Medulla oblongata (tissue), 1 donor: ENCODE measurements around the gene NINJ1.

Source experiments
- DNase-seq: peaks from one replicate; pipeline ENCODE4 v3.0.0-alpha.2; 2015; ENCODE audit errors: extremely low spot score

Gene NINJ1

DNA sequence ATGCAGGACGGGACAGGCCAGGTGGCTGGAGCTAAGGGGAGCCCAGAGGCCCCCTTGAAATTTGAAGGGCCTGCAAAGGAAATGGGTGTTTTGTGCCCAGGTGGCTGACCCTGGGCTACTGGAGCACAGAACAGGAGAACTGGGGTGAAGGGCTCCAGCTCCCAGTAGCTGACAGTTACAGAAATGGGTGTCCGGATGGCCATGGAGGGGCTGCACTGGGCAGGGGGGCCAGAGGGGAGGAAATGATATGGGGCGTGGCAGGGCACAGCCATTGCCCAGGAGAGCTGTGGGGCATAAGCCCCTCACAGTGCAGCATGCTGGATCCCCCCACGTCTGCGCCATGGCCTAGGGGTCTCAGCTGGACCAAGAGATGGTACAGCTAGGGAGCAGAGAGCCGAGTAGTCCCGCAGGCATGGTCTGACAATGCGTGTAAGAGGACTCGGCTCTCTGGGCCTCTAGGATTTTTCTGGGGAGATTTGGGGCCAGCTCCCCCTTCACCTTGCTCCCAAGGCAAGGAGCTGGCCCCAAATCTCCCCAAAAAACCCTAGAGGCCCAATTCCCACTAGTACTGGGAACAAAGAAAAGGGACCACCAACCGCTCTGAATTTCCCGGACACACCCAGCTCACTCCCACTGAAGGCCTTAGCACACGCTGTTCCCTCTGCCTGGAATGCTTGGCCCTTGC is 45.9 kb downstream of the NINJ1 start:
- DNase-seq, result no peak

DNA sequence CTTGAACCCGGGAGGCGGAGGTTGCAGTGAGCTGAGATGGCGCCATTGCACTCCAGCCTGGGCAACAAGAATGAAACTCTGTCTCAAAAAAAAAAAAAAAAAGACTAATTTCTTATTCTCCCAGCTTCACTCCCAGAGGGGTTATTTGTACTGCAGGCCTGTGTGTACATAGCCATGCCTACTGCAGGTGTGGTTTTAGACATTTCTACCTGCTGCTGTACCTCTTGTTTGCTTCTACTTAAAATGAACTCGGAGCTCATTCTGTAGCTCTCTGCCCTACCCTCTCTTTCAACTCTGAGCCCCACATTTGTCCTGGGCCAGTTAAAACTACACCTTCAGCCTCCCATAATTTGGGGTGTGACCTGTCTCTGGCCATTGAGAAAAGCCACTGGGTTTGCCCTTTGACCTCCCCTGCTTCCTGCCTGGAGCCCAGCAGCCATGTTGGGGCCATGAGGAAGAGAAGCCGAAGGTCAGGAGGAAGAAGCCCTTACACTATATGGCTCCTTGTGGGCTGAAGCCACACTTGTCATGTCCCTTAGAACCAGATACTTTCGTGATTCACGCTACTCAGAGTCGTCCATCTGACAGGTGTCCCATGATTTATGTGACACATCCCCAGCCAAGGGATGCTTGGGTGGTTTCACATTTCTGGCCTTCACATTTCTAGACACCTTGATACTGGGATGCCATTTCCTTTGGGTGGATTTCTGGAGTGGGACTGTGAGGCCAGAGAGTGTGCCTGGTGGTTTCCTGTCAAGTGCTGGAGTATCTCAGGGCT is 47.4 kb downstream of the NINJ1 start:
- DNase-seq, result no peak

DNA sequence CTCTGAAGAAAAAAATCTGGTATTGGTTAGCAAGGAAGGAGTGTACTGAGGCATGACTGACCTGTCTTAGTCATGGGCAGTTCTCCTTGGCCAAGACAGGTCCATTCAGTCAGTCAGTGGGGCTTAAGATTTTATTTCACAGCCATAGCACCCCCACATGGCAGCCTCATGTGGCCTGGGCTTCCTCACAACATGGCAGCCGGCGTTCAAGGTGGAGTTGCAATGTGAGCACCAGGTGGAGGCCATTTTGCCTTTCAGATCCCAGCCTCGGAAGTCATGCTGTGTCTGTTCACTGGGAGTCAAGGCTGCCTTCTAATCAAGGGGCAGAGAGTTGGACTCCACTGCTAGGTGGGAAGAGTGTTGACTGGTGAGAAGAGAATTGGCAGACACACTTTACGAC is 48.4 kb downstream of the NINJ1 start:
- DNase-seq, result no peak

DNA sequence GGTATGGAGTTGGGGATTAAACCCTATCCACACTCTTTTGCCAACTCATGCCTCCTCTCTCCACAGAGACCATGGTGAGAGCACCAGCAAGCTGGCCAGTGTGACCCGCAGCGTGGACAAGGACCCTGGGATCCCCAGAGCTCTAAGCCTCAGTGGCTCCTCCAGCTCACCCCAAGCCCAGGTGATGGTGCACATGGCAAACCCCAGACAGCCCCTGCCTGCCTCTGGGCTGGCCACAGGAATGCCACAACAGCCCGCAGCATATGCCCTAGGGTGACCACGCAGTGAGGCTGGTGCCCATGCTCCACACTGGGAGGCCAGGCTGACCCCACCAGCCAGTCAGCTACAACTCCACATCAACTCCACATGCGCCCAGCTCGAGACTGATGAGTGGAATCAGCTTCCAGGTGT is 49.6 kb downstream of the NINJ1 start:
- no peak for DNase-seq

DNA sequence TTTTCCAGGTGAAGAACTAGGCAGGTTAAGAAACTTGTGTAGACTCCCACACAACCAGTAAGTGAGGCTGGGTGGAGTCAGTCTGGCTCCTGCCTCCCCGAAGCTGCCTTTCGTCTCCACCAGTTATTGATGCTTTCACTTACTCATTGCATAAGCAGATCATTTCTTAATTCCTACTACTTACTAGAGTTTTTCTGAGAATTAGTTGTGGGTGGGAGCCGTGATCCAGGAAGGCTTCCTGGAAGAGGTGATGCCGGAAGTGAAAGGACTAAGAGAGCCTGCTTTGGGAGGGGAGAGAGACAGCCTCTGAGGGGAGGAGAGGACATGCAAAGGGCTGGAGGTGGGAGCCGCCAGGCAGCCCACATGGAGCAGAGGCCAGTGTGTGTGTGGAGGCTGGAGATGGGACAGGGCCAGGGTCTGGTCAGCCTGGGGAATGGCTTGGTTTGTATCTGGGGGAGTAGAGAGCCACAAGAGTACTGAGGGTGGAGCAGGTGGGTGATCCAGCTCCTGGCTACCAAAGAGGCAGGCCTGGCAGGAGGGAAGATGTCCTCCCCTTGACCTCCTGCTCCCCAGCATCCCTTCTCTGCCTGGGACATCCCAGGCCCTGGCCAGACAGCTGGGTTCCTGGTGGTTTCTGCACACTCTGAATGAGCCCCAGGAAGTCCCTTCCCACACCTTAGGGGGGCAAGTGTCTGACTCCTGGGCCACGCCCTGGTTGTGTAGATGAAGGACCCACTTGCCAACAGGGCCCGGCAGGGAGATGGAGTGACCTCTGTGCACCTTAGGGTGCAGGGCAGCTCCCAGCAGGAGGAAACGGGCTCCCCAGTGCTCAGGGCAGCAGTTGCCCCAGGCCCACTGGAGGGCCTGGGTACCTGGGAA is 50.2 kb downstream of the NINJ1 start:
- no peak for DNase-seq

DNA sequence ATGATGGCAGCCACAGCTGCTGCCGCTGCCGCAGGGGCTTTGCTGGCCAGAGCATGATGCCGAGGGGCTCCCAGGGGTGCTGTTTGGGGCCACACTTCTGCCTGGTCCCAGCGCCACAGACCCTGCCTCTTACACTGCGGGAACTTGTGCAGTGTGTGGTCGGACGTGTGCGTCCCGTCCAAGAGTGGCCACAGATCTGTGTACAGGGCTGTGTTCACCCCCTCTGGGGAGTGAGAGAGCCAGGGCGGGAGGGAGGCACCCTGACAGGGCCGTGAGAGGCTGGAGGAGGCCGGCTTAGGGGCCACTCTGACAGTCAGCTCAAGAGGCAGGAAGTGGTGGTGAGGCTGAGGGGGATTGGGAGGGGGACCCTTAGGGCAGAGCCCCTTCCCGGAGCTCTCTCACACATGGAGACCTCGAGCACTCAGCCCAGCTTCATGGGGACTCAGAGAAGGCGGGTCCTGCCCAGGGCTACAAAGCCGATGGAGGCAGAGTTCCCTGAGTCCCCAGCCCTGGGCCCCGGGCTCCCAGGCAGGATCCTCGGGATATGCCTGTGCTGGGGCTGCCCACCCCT is 51.1 kb downstream of the NINJ1 start:
- DNase-seq, result no peak

DNA sequence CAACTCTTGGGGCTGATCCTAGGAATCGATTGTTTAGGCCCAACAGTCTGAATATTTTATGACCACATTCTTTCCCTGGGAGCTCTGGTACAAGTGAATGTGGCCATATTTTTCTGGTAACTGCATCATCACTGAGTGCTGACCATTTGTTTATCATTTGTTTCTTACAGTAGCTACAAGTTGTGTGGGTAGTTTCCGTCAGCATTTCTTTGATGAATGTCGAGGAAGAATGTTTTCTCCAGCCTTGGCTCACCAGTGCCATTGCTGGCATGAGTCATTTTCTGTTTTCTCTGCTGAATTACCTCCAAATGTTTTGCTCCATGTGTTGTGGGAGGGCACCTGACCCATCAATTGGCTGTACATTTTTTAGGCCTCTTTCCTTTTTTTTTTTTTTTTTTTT is 52.1 kb downstream of the NINJ1 start:
- DNase-seq, result no peak

DNA sequence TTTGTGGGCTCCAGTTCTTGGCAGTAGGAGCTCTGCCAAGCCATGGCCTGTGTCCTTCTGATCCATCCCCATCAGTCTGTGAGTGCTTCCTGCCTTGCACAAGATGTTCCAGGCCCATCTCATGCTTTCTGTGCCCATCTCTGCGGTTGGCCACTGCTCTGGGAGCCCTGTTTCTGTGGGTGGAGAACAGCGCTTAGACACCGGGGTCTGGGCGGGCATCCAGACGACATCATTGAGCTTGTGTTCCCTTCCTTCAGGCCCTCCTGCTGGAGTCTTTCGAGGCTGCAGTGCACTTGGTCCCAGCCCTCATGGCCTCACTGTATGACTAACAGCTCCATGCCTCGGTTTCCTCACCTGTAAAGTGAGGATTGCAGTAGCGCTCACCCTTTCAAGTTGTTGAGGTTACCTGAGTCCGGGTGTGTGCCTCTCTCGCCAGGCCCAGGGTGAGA is 52.9 kb downstream of the NINJ1 start:
- peak; percentile 49 for DNase-seq

DNA sequence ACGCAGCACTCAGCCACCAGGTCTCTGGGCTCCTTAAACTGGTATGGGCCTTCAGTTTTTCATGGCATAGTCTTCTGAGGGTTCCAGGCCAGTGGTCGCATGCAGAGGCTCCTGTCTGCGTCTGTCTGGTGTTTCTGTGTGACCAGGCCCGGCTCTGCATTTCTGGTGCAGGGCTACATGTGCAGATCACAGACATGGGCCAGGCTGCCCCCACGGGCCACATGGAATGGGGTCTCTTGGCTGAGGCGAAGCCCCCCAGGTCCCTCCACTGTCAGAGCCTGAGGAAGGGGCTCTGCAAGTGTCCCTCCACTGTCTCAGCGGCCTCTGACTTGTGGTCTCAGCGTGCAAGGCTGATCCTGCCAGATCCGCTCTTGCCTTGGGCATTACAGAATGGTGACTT is 53.6 kb downstream of the NINJ1 start:
- no peak for DNase-seq

DNA sequence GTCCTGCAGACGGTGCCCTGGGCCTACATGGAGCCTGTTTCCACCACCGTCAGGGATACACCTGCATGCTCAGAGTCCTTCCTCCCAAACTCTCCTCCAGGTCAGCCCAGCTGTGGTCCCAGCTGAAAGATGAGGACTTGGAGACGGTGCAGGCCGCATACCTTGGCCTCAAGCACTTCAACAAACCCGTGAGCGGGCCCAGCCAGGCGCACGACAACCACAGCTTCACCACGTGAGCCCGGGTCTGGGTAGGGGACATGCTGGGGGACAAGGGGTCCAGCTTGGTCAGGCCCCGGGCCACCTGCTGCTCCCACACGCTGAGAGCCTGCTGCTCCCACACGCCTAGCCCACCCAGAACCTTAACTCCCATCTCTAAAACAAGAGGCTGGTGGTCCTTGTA is 54.7 kb downstream of the NINJ1 start:
- no peak for DNase-seq

DNA sequence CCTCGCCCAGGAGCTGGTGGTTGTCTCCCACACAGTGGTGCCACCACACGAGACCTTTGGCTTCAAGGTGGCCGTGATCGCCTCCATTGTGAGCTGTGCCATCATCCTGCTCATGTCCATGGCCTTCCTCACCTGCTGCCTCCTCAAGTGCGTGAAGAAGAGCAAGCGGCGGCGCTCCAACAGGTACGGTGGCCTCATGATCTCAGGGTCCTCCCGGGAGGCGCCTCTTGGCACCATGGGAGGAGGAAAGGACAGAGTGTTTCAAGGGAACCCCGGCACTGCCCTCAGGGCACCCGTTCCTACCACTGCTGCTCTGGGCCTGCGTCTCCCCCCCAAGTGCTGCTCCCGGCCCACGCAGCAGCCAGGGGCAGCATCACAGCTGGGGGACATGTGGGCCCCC is 56.2 kb downstream of the NINJ1 start:
- DNase-seq, result no peak

DNA sequence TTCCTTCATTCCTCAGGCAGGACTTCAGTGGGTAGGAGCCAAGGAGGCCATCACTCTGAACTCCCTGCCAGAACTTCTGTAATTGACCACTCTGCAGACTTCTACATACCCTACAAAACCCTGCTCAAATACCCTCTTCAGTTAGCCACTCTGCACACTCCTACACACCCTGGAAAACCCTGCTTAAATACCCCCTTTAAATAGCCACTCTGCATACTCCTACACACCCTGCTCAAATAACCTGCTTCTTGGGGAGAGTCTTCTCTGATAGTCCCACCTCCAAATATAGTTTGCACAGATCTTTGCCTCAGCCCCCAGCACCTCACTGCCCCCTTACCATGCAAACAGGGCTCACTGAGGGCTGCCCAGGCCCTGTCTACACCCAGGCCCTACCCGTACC is 56.7 kb downstream of the NINJ1 start:
- no peak for DNase-seq

DNA sequence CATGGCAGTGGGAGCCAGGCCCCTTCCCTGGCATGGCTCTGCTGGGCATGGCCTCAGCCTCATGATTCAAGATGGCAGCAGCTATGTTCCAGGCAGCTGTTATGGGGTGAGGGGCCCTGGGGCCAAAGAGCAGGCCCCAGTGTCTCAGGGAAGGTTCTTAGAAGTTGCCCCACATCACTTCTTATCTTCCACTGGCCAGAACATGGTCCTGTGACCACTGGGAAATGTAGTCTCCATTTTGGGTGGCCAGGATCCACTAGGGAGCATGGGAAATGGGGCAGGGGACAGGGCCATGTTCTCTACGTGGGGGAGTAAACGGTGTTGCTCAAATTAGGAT is 57.3 kb downstream of the NINJ1 start:
- no peak for DNase-seq

DNA sequence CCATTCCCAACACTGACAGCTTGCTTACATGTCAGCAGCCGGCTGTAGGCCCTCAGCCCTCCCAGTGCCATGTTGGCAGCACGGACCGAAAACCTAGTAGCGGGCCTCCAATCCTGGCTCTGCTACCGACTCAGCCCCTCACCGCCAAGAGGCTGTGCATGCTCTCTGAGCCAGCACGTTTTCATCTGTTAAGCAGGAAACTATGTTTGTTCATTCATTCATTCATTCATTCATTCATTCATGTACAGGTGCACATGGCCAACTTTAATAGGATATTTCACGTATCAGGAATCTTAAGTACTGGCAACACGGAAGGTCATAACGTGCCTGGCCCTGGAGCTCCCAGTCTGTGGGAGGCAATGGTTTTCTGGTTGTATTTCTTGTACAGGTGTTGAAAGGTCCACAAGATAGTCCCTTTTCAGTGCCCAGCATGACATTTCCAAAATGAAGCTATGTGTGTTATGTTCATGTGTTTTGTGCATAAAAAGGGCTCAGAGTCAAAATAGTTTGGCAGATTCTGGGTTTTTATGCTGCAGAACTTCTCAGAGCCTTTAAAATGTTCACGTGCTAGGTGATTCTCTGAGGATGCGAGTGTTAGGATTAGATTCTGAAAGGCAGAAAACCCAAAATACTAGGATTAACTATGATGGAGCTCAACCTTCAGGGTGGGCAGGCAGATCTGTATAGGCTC is 57.8 kb downstream of the NINJ1 start:
- DNase-seq, result no peak

DNA sequence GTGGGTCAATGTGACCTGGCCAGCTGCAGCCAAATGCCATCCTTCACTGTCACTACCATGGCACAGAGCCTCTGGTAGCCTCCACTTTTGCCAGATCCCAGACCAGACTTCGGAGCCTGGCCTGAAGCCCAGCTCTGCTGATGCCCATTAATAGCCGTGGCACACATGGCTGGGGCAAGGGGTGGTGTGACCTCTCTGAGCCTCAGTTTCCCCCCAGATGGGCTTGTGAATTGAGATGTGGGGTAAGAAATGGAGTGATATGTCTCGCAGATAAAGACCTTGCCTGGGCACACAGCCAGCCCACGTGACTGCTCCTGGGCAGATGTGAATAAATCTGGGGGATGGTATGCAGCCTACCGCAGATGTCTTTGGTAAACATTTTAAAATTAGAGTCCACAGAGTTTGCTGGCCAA is 61.7 kb downstream of the NINJ1 start:
- peak; percentile 33 for DNase-seq
